Thoracic aorta (tissue), 2 donors: ENCODE measurements around the gene EFHB. TPM values are rescaled to one million over a fixed set of nuclear protein-coding genes. Genes with fewer than 3 reads are reported as not detected.
"Not testable (repeated sequence)": the region's sequence is repeated elsewhere in the genome, so short reads cannot be mapped to it uniquely, and the experiment has no call there.

Source experiments
- ATAC-seq: fragments of 150-250 bp; one replicate; pipeline ENCODE4 v1.8.0; 2017; ENCODE audit warnings: low read depth; ENCODE audit not compliant: insufficient number of reproducible peaks, low FRiP score
- DNase-seq: peaks from one replicate; pipeline ENCODE4 v3.0.0-alpha.2; 2020; ENCODE audit warnings: low spot score
- H3K27ac ChIP-seq, 2 donors: fragments of 200-600 bp; sonication (generic); 1 replicate in 1 of 2; 2 replicates in 1 of 2; pipeline ENCODE4 v1.5.1; 2016; ENCODE audit warnings: mild to moderate bottlenecking in 2 of 2, moderate library complexity in 2 of 2
- H3K27me3 ChIP-seq: fragments of 200-600 bp; sonication (generic); replicated peaks from 2 replicates; pipeline ENCODE4 v1.6.0; 2016; ENCODE audit warnings: mild to moderate bottlenecking; ENCODE audit not compliant: insufficient read depth
- H3K36me3 ChIP-seq: fragments of 200-600 bp; sonication (generic); one replicate; pipeline ENCODE4 v1.5.1; 2016
- H3K4me1 ChIP-seq, 2 donors: fragments of 200-600 bp; sonication (generic); 1 replicate in 1 of 2; 2 replicates in 1 of 2; pipeline versions ENCODE4 v1.5.1 to v1.6.0; 2016; ENCODE audit warnings: low read depth in 2 of 2, mild to moderate bottlenecking in 1 of 2; ENCODE audit not compliant: control insufficient read depth in 1 of 2
- H3K4me3 ChIP-seq: fragments of 200-600 bp; sonication (generic); 2 replicates; pipeline ENCODE4 v1.5.1; 2016; ENCODE audit warnings: mild to moderate bottlenecking
- H3K9me3 ChIP-seq: fragments of 200-600 bp; sonication (generic); 2 replicates; pipeline ENCODE4 v1.5.1; 2016
- CTCF ChIP-seq: fragments of 200-600 bp; sonication (generic); IDR thresholded peaks from one replicate; pipeline ENCODE4 v1.5.1; 2019; ENCODE audit warnings: antibody characterized with exemption
- total RNA-seq, 2 donors: library from RNA; depleted of rRNA; stranded (reverse); fragments of >200 nt; gene quantifications; one replicate each; pipeline versions ENCODE4 v1.1.0 to v1.2.3, GENCODE V29; 2016

EFHB gene
- total RNA-seq, 2 donors from 2014 or later = 0.41 to 0.42 TPM

- Histone ChIP-seq H3K4me3 (no peak overlapping the region), H3K4me1 (peaks cover 6 to 30% of the 10 kb centered on the region in 2 donors), H3K27ac (no peak overlapping the region), H3K36me3 (no peaks in the 10 kb centered on the region), H3K9me3 (no peaks in the 10 kb centered on the region), H3K27me3 (no peaks in the 10 kb centered on the region)
- no peak for ATAC-seq
- no peak for DNase-seq
- no peak for TF ChIP-seq CTCF
Observed at GRCh38 chr3:19961960-19962359, 27.9 kb upstream of the EFHB start.

GRCh38 chr3:19960696-19961095 lies 26.7 kb upstream of the EFHB start:
- peaks cover 5 to 24% of the 10 kb centered on the region in 2 donors for H3K4me1 ChIP-seq
- no peaks in the 10 kb centered on the region for H3K27me3 ChIP-seq
- ATAC-seq (no peak), DNase-seq (no peak)
- H3K36me3 ChIP-seq = no peaks in the 10 kb centered on the region
- no peak for TF ChIP-seq CTCF
- H3K4me3 ChIP-seq = no peak overlapping the region
- H3K27ac ChIP-seq = no peak overlapping the region
- H3K9me3 ChIP-seq = no peaks in the 10 kb centered on the region

DNA sequence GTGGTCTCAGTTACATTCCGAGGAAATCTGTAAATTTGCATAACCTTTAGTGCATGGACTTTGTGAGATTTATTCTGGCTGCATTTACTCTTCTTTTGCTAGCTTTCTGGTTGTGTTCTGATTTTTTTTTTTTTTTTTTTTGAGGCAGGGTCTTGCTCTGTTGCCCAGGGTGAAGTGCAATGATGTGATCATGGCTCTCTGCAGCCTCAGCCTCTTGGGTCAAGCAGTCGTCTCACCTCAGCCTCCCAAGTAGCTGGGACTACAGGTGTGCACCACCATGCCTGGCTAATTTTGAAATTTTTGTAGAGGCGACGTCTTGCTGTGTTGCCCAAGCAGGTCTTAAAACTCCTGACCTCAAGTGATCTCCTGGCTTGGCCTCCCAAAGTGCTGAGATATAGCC lies 25.5 kb upstream of the EFHB start:
- Histone ChIP-seq H3K27ac (no peak overlapping the region), H3K9me3 (no peaks in the 10 kb centered on the region), H3K27me3 (no peaks in the 10 kb centered on the region), H3K4me1 (peaks cover 5 to 29% of the 10 kb centered on the region in 2 donors), H3K4me3 (no peak overlapping the region), H3K36me3 (no peaks in the 10 kb centered on the region)
- no peak for ATAC-seq
- no peak for DNase-seq
- TF ChIP-seq CTCF = no peak

DNA sequence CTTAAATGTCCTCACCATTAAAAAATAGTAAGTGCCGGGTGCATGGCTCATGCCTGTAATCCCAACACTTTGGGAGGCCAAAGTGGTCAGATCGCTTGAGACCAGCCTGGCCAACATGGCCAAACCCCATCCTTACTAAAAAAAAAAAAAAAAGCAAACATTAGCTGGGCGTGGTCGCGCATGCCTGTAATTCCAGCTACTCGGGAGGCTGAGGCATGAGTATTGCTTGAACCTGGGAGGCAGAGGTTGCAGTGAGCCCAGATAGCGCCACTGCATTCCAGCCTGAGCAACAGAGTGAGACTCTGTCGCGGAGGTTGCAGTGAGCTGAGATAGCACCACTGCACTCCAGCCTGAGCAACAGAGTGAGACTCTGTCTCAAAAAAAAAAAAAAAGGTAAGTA lies 23.3 kb upstream of the EFHB start:
- not testable (repeated sequence) for H3K9me3 ChIP-seq, H3K36me3 ChIP-seq, H3K27ac ChIP-seq, H3K27me3 ChIP-seq, H3K4me3 ChIP-seq, ATAC-seq, DNase-seq
- peaks cover 5 to 35% of the 10 kb centered on the region in 2 donors for H3K4me1 ChIP-seq

GRCh38 chr3:19954676-19955075 lies 20.7 kb upstream of the EFHB start:
- Histone ChIP-seq H3K4me1 (peaks cover 16 to 50% of the 10 kb centered on the region in 2 donors), H3K36me3 (no peaks in the 10 kb centered on the region), H3K4me3 (no peak overlapping the region), H3K9me3 (no peaks in the 10 kb centered on the region), H3K27ac (no peak overlapping the region), H3K27me3 (no peaks in the 10 kb centered on the region)
- no peak for DNase-seq
- TF ChIP-seq CTCF = no peak
- ATAC-seq = no peak

GRCh38 chr3:19950316-19950715 lies 16.3 kb upstream of the EFHB start:
- DNase-seq (no peak), ATAC-seq (no peak)
- TF ChIP-seq CTCF = no peak

More at GRCh38 chr3:19950316-19950715, 16.3 kb upstream of the EFHB start:
- H3K27ac ChIP-seq = no peak overlapping the region
- no peak overlapping the region for H3K4me3 ChIP-seq
- H3K4me1 ChIP-seq = peaks cover 22 to 66% of the 10 kb centered on the region in 2 donors
- no peaks in the 10 kb centered on the region for H3K27me3 ChIP-seq
- no peaks in the 10 kb centered on the region for H3K9me3 ChIP-seq
- H3K36me3 ChIP-seq = no peaks in the 10 kb centered on the region
